ENCODE measurements around the gene HTR2B. TPM values are rescaled to one million over a fixed set of nuclear protein-coding genes. Genes with fewer than 3 reads are reported as not detected.
A peak's percentile ranks its signal among the peaks of the same experiment; 100 is the strongest.

HTR2B gene
- total RNA-seq, 1 donor from 2014 or later: not detected

DNA sequence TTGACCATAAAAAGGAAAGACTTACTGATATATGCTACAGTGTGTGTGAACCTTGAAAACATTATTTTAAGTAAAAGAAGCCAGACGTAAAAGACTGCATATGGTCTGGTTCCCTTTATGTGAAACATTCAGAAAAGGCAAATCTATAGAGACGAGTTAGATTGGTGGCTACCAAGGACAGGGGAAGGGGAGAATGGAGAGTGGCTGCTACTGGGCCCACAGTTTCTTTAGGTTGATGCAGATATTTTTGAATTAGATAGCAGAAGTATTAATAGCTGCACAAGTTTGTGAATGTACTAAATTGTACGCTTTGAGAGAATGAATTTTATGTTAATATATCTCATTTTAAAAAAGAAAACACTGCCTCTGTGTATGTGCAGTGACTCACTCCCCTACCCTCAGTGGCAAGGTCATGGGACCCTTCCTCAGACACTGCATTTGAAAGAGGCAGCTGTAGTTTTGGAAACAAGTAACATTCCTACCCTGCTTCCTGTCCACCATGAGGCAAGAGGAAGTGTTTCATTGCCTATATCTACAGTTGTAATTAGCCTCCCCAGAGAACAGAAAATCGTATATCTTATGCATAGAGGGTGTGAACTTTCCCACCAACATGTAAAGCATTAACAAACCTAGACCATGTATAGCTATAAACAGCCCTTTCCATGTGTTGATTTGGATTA, 43.8 kb upstream of the HTR2B start:
- H3K9me3 Mint-ChIP-seq: no peaks in the 10 kb centered on the region
- H3K27me3 Mint-ChIP-seq (ENCODE audit: low read depth): no peaks in the 10 kb centered on the region
- peaks cover 5% of the 10 kb centered on the region for H3K4me1 Mint-ChIP-seq
- H3K4me3 Mint-ChIP-seq: no peak overlapping the region
- TF ChIP-seq, protein P1, sequence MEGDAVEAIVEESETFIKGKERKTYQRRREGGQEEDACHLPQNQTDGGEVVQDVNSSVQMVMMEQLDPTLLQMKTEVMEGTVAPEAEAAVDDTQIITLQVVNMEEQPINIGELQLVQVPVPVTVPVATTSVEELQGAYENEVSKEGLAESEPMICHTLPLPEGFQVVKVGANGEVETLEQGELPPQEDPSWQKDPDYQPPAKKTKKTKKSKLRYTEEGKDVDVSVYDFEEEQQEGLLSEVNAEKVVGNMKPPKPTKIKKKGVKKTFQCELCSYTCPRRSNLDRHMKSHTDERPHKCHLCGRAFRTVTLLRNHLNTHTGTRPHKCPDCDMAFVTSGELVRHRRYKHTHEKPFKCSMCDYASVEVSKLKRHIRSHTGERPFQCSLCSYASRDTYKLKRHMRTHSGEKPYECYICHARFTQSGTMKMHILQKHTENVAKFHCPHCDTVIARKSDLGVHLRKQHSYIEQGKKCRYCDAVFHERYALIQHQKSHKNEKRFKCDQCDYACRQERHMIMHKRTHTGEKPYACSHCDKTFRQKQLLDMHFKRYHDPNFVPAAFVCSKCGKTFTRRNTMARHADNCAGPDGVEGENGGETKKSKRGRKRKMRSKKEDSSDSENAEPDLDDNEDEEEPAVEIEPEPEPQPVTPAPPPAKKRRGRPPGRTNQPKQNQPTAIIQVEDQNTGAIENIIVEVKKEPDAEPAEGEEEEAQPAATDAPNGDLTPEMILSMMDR (conservative IDR thresholded peaks at IDR 0.05): no peak
- no peak for DNase-seq (ENCODE audit: low read depth, low spot score)
- no peak overlapping the region for H3K27ac Mint-ChIP-seq (ENCODE audit: unreplicated experiment)
- peaks cover 24% of the 10 kb centered on the region for H3K36me3 Mint-ChIP-seq (ENCODE audit: low read depth)

DNA sequence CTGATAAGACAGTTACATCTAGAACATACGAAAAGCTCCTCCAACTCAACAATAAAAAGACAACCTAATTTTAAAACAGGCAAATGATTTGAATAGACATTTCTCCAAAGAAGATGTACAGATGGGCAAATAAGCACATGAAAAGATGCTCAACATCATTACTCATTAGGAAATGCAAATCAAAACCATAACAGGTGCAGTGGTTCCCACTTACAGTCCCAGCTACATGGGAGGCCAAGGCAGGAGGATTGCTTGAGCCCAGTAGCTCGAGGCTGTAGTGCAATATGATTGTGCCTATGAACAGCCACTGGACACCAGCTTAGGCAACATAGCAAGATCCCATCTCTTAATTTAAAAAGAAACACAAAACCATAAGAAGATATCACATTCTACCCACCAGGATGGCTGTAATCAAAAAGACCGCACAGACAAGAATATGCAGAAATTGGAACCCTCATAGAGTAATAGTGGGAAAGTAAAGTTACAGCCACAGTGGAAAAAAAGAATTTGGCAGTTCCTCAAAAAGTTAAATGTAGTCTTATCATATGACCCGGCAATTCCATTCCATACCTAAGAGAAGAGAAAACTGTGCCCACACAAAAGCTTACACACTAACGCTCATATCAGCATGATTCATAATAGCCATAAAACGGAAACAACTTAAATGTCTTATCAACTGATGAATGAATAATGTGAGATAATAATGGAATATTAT, 43.1 kb upstream of the HTR2B start:
- Mint-ChIP-seq H3K4me3 (no peak overlapping the region), H3K36me3 (ENCODE audit: low read depth) (peaks cover 24% of the 10 kb centered on the region), H3K27ac (ENCODE audit: unreplicated experiment) (no peak overlapping the region), H3K27me3 (ENCODE audit: low read depth) (no peaks in the 10 kb centered on the region), H3K9me3 (no peaks in the 10 kb centered on the region), H3K4me1 (peaks cover 5% of the 10 kb centered on the region)
- no peak for DNase-seq (ENCODE audit: low read depth, low spot score)
- TF ChIP-seq, protein P1 (conservative IDR thresholded peaks at IDR 0.05): no peak

DNA sequence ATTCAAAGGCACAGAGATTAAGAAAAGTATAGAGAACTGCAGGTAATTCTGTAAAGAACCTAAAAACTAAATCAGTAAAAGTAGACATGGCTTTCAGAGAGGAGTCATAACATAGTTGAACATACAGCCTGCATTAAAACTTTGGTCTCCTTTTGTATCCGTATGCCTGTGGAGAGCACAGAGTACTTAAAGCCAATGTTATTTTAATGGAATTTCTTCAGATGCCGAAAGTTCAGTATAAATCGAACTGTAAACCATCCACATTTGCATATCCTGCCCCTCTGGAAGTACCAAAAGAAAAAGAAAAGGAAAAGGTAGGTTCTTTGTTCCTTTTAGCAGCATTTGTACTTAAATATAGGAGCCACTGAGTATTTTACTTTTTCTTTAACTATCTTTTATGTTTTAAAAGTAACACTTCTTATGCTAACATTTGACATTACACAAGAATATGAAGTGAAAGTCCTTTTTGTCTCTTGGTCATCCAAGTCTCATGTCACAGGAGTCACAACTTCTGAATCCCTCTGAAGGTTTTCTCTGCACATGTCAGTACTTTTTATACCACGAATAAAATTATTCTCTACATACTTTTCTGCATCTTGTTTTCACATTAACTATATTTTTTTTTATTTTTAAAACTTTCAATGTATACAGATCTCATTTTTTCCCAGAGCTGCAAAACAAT, 38.7 kb upstream of the HTR2B start:
- H3K4me3 Mint-ChIP-seq: no peak overlapping the region
- TF ChIP-seq, protein P1 (conservative IDR thresholded peaks at IDR 0.05): no peak
- H3K27ac Mint-ChIP-seq (ENCODE audit: unreplicated experiment): no peak overlapping the region
- peaks cover 19% of the 10 kb centered on the region for H3K36me3 Mint-ChIP-seq (ENCODE audit: low read depth)
- no peak for DNase-seq (ENCODE audit: low read depth, low spot score)
- H3K4me1 Mint-ChIP-seq: peaks cover 7% of the 10 kb centered on the region
- H3K27me3 Mint-ChIP-seq (ENCODE audit: low read depth): no peaks in the 10 kb centered on the region
- no peaks in the 10 kb centered on the region for H3K9me3 Mint-ChIP-seq

DNA sequence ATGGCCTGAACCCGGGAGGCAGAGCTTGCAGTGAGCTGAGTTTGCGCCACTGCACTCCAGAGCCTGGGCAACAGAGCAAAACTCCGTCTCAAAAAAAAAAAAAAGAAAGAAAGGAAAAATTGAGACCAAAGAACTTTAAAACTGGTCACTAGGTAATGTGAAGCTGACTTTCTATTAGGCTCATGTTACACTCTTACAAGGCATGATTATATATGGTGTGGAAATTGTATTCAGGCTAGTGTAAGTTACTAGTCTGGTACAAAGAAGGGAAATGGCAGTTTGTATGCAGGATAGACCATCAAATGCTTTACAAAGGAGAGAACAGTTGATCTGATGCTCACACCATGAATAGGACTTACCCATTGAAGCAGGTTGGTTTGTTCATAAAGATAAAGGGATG, 38.2 kb upstream of the HTR2B start:
- no peak overlapping the region for H3K4me3 Mint-ChIP-seq
- no peaks in the 10 kb centered on the region for H3K9me3 Mint-ChIP-seq
- no peak overlapping the region for H3K27ac Mint-ChIP-seq (ENCODE audit: unreplicated experiment)
- no peak for DNase-seq (ENCODE audit: low read depth, low spot score)
- peaks cover 7% of the 10 kb centered on the region for H3K4me1 Mint-ChIP-seq
- H3K36me3 Mint-ChIP-seq (ENCODE audit: low read depth): peaks cover 16% of the 10 kb centered on the region
- H3K27me3 Mint-ChIP-seq (ENCODE audit: low read depth): no peaks in the 10 kb centered on the region
- TF ChIP-seq, protein P1 (conservative IDR thresholded peaks at IDR 0.05): no peak

DNA sequence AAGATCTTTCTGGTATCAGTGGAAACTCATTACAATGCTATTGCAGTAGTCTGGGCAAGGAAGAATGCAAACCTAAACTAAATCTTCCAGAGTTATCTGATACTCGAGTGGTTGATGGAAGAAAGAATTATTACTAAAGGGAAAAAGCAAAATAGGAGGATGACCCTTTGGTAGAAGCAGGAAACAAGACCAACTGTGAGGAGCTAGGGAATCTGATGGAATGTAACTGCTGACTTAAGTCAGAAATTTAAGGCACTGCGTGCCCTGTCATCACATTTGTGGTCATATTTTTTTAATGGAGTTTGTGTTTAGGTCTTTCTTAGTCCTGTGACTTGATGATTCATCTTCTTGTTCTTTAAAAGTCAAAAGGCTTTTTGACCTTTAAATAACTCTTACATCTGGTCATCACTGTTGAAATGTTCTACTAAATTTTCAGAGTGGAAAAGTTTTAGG, 37.1 kb upstream of the HTR2B start:
- no peak overlapping the region for H3K4me3 Mint-ChIP-seq
- H3K36me3 Mint-ChIP-seq (ENCODE audit: low read depth): peaks cover 8% of the 10 kb centered on the region
- H3K27me3 Mint-ChIP-seq (ENCODE audit: low read depth): no peaks in the 10 kb centered on the region
- H3K27ac Mint-ChIP-seq (ENCODE audit: unreplicated experiment): peak overlapping the region; percentile 78
- H3K9me3 Mint-ChIP-seq: no peaks in the 10 kb centered on the region
- H3K4me1 Mint-ChIP-seq: peaks cover 7% of the 10 kb centered on the region
- DNase-seq (ENCODE audit: low read depth, low spot score): no peak
- TF ChIP-seq, protein P1 (conservative IDR thresholded peaks at IDR 0.05): no peak
